PC-3 (cell line): ENCODE results near the gene KRTAP12-2. TPM values are rescaled to one million over a fixed set of nuclear protein-coding genes. Genes with fewer than 3 reads are reported as not detected.

Experiments used
- ATAC-seq: fragments of 200-7000 bp; cut with Tn5 transposase; 2 replicates; pipeline ENCODE4 v1.9.1; 2020; ENCODE audit warnings: mild to moderate bottlenecking, moderate library complexity
- BruUV-seq: library from RNA; stranded (reverse); fragments of 400-500 nt; replicated peaks from 2 replicates; lab custom pipeline; 2021; lab: Mats Ljungman, UMichigan
- CTCF ChIA-PET: fragments of 300-600 bp; sonication (Branson Sonifier 250); formaldehyde crosslinking; loops from one replicate; lab custom pipeline; 2022; ENCODE audit warnings: antibody characterized with exemption; lab: Charles Lee
- POLR2A ChIA-PET: fragments of 300-600 bp; sonication (Branson Sonifier 250); formaldehyde crosslinking; loops from one replicate; lab custom pipeline; 2022; ENCODE audit warnings: antibody characterized with exemption; ENCODE audit not compliant: unreplicated experiment; lab: Charles Lee
- DNase-seq: peaks from one replicate; pipeline ENCODE4 v3.0.0-alpha.2; 2015
- H2AFZ ChIP-seq: fragments of 300-600 bp; sonication (generic); 2 replicates; pipeline ENCODE4 v1.6.0; 2016; ENCODE audit warnings: antibody characterized with exemption, low read length
- H3F3A ChIP-seq: fragments of 300-600 bp; sonication (generic); one replicate; pipeline ENCODE4 v1.6.0; 2017; ENCODE audit warnings: antibody characterized with exemption, low read length, control low read depth, mild to moderate bottlenecking; ENCODE audit not compliant: unreplicated experiment
- H3K27ac ChIP-seq: fragments of 300-600 bp; sonication (generic); 2 replicates; pipeline ENCODE4 v1.5.1; 2016; ENCODE audit warnings: mild to moderate bottlenecking, low read length
- H3K27me3 ChIP-seq: fragments of 300-600 bp; sonication (generic); 2 replicates; pipeline ENCODE4 v1.6.1; 2016; ENCODE audit warnings: low read length, mixed read lengths
- H3K36me3 ChIP-seq: fragments of 300-600 bp; sonication (generic); 2 replicates; pipeline ENCODE4 v1.6.1; 2016; ENCODE audit warnings: low read depth, mixed run types, low read length, mixed read lengths
- H3K4me1 ChIP-seq: fragments of 300-600 bp; sonication (generic); 2 replicates; pipeline ENCODE4 v1.5.1; 2016; ENCODE audit warnings: low read length; ENCODE audit not compliant: insufficient read depth
- H3K4me2 ChIP-seq: fragments of 300-600 bp; sonication (generic); 2 replicates; pipeline ENCODE4 v1.6.0; 2016; ENCODE audit warnings: low read length
- H3K4me3 ChIP-seq: fragments of 300-600 bp; sonication (generic); 2 replicates; pipeline ENCODE4 v1.5.1; 2016; ENCODE audit warnings: mild to moderate bottlenecking, low read length, mixed read lengths
- H3K79me2 ChIP-seq: fragments of 300-600 bp; sonication (generic); 2 replicates; pipeline ENCODE4 v1.6.1; 2017; ENCODE audit warnings: low read length, mixed read lengths
- H3K9ac ChIP-seq: fragments of 300-600 bp; sonication (generic); 2 replicates; pipeline ENCODE4 v1.6.0; 2016; ENCODE audit warnings: mild to moderate bottlenecking, low read length
- H3K9me2 ChIP-seq: fragments of 300-600 bp; sonication (generic); replicated peaks from 2 replicates; pipeline ENCODE4 v1.6.1; 2016; ENCODE audit warnings: mixed run types, low read length, mixed read lengths
- H3K9me3 ChIP-seq: fragments of 300-600 bp; sonication (generic); 2 replicates; pipeline ENCODE4 v1.6.1; 2016; ENCODE audit warnings: low read length, mixed read lengths
- H4K20me1 ChIP-seq: fragments of 300-600 bp; sonication (generic); 2 replicates; pipeline ENCODE4 v1.6.1; 2016; ENCODE audit warnings: low read length, mixed read lengths
- CTCF ChIP-seq: fragments of 300-600 bp; sonication (generic); conservative IDR thresholded peaks from 2 replicates; pipeline ENCODE4 v1.5.1; 2017; ENCODE audit warnings: antibody characterized with exemption, low read depth, mild to moderate bottlenecking, low read length
- EZH2 ChIP-seq: fragments of 300-600 bp; sonication (generic); IDR thresholded peaks from one replicate; pipeline ENCODE4 v1.6.1; 2017; ENCODE audit warnings: antibody characterized with exemption, mild to moderate bottlenecking, low read length; ENCODE audit not compliant: unreplicated experiment
- EZH2phosphoT487 ChIP-seq: fragments of 300-600 bp; sonication (generic); IDR thresholded peaks from 2 replicates; pipeline ENCODE4 v1.6.1; 2018; ENCODE audit warnings: mild to moderate bottlenecking, antibody characterized with exemption, low read length, borderline replicate concordance
- intact Hi-C: fragments of 100-400 bp; cut with micrococcal nuclease; formaldehyde crosslinking; loops from 2 replicates; pipeline ENCODE4 v1.9.0; 2023
- total RNA-seq: library from RNA; depleted of rRNA; stranded (reverse); fragments of >200 nt; gene quantifications from 2 replicates; pipeline ENCODE4 v1.2.3, GENCODE V29; 2014

KRTAP12-2 gene
- total RNA-seq, 1 experiment from 2014 or later = not detected

DNA sequence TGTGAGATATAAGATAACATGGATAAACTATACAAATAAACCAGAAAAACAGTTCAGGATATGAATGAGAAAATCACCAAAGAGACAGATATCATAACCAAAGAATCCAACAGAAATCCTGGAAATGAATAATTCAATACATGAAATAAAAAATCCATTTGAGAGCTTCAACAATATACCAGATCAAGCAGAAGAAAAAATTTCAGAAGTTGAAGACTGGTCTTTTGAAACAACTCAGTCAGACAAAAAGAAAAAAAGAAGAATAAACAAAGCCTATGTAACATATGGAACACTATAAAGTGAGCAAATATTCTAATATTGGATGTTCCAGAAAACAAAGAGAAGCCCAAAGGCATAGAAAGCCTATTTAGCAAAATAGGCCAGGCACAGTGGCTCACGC, 5.2 kb upstream of the KRTAP12-2 start:
- no peaks in the 10 kb centered on the region; the same call in 1 of the 2 replicates for H3K36me3 ChIP-seq
- no peak overlapping the region for H3K4me2 ChIP-seq
- H3K9ac ChIP-seq = no peak overlapping the region
- no TSS peak for BruUV-seq
- ATAC-seq (no peak), DNase-seq (no peak)
- no peak overlapping the region for H3K27ac ChIP-seq
- H3K27me3 ChIP-seq = no peaks in the 10 kb centered on the region
- H3K4me3 ChIP-seq = no peak overlapping the region
- no peaks in the 10 kb centered on the region for H3K79me2 ChIP-seq
- CTCF ChIA-PET = no interaction called here
- POLR2A ChIA-PET = no interaction called here
- H3K9me2 ChIP-seq = no peaks in the 10 kb centered on the region
- H2AFZ ChIP-seq = no peak overlapping the region
- H3K9me3 ChIP-seq = peaks cover 17% of the 10 kb centered on the region; the same call in 1 of the 2 replicates
- no peaks in the 10 kb centered on the region for H4K20me1 ChIP-seq
- intact Hi-C loops = no loop called here
- TF ChIP-seq EZH2phosphoT487 = no peak
- no peak for TF ChIP-seq EZH2
- TF ChIP-seq CTCF = no peak
- no peaks in the 10 kb centered on the region for H3F3A ChIP-seq
- H3K4me1 ChIP-seq = peaks cover 4% of the 10 kb centered on the region; the same call in 1 of the 2 replicates

- no peak overlapping the region for H2AFZ ChIP-seq
- no peaks in the 10 kb centered on the region for H3K79me2 ChIP-seq
- no peak overlapping the region for H3K4me3 ChIP-seq
- H3K4me2 ChIP-seq = no peak overlapping the region
- TF ChIP-seq CTCF (no peak), EZH2phosphoT487 (no peak), EZH2 (no peak)
- ATAC-seq = no peak
- ChIA-PET CTCF (no interaction called here), POLR2A (no interaction called here)
- H3K27me3 ChIP-seq = no peaks in the 10 kb centered on the region
- H3F3A ChIP-seq = no peaks in the 10 kb centered on the region
- intact Hi-C loops = no loop called here
- H4K20me1 ChIP-seq = no peaks in the 10 kb centered on the region
- H3K9me3 ChIP-seq = peaks cover 17% of the 10 kb centered on the region; the same call in 1 of the 2 replicates
- H3K9me2 ChIP-seq = no peaks in the 10 kb centered on the region
- no TSS peak for BruUV-seq
- no peak overlapping the region for H3K27ac ChIP-seq
- no peaks in the 10 kb centered on the region; the same call in 1 of the 2 replicates for H3K36me3 ChIP-seq
- peaks cover 11% of the 10 kb centered on the region; the same call in 1 of the 2 replicates for H3K4me1 ChIP-seq
- DNase-seq = no peak
- no peak overlapping the region for H3K9ac ChIP-seq
Observed at GRCh38 chr21:44670642-44671432, 4.1 kb upstream of the KRTAP12-2 start.

DNA sequence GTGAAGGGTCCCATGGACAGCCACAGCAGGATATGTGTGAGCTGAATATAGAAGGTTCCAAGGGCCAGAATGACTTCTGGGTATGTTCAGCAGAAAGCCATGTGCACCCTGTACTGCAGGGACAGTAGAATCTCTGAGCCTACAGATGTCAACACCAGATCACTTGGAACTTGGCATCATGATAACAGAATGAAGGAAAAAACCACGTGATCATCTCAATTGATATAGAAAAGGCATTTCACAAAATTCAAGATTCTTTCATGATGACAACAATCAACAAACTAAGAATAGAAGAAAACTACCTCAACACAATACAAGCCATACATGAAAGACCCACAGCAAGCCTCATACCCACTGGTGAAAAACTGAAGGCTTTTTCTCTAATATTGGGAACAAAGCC, 885 bp upstream of the KRTAP12-2 start:
- ATAC-seq (no peak), DNase-seq (no peak)
- POLR2A ChIA-PET = no interaction called here
- CTCF ChIA-PET = no interaction called here
- H3K9ac ChIP-seq = no peak overlapping the region
- no peaks in the 10 kb centered on the region for H4K20me1 ChIP-seq
- H3K27ac ChIP-seq = no peak overlapping the region
- H3K9me3 ChIP-seq = peaks cover 7% of the 10 kb centered on the region; the same call in 1 of the 2 replicates
- intact Hi-C loops = no loop called here
- peaks cover 11% of the 10 kb centered on the region; the same call in 1 of the 2 replicates for H3K4me1 ChIP-seq
- no TSS peak for BruUV-seq
- H3K36me3 ChIP-seq = no peaks in the 10 kb centered on the region; the same call in 1 of the 2 replicates
- no peaks in the 10 kb centered on the region for H3K79me2 ChIP-seq
- H3K9me2 ChIP-seq = no peaks in the 10 kb centered on the region
- TF ChIP-seq CTCF (no peak), EZH2phosphoT487 (no peak), EZH2 (no peak)
- no peak overlapping the region for H3K4me2 ChIP-seq
- no peak overlapping the region for H3K4me3 ChIP-seq
- no peaks in the 10 kb centered on the region for H3K27me3 ChIP-seq
- no peak overlapping the region for H2AFZ ChIP-seq
- H3F3A ChIP-seq = no peaks in the 10 kb centered on the region
